Measurements from ENCODE around the gene NACC2.
"Not testable (repeated sequence)": the region's sequence is repeated elsewhere in the genome, so short reads cannot be mapped to it uniquely, and the experiment has no call there.

NACC2 gene

GRCh38 chr9:135971111-135971766, 123.8 kb downstream of the NACC2 start:
- Histone ChIP-seq H3K27me3 (ENCODE audit: control insufficient read depth, insufficient read depth, low read length) (no peaks in the 10 kb centered on the region), H3K36me3 (ENCODE audit: control insufficient read depth, insufficient read depth, low read length) (no peaks in the 10 kb centered on the region), H3K4me1 (ENCODE audit: control insufficient read depth, insufficient read depth, low read length) (peaks cover 9% of the 10 kb centered on the region)

GRCh38 chr9:135970128-135970815, 124.8 kb downstream of the NACC2 start:
- H3K27me3 ChIP-seq (ENCODE audit: control insufficient read depth, insufficient read depth, low read length), result no peaks in the 10 kb centered on the region
- no peaks in the 10 kb centered on the region for H3K36me3 ChIP-seq (ENCODE audit: control insufficient read depth, insufficient read depth, low read length)
- no peak overlapping the region for H3K27ac ChIP-seq (ENCODE audit: low read depth, low read length)
- H3K4me3 ChIP-seq (ENCODE audit: low read depth, low read length), result no peak overlapping the region
- H3K9ac ChIP-seq (ENCODE audit: low read length), result no peak overlapping the region
- H3K9me3 ChIP-seq (ENCODE audit: control insufficient read depth, insufficient read depth, low read depth, low read length), result no peaks in the 10 kb centered on the region
- peaks cover 9% of the 10 kb centered on the region for H3K4me1 ChIP-seq (ENCODE audit: control insufficient read depth, insufficient read depth, low read length)

More at GRCh38 chr9:135971111-135971766, 123.8 kb downstream of the NACC2 start:
- H3K27ac ChIP-seq (ENCODE audit: low read depth, low read length), result no peak overlapping the region
- no peak overlapping the region for H3K9ac ChIP-seq (ENCODE audit: low read length)
- no peak overlapping the region for H3K4me3 ChIP-seq (ENCODE audit: low read depth, low read length)
- no peaks in the 10 kb centered on the region for H3K9me3 ChIP-seq (ENCODE audit: control insufficient read depth, insufficient read depth, low read depth, low read length)

GRCh38 chr9:135969064-135969683, 125.9 kb downstream of the NACC2 start:
- H3K27me3 ChIP-seq (ENCODE audit: control insufficient read depth, insufficient read depth, low read length), result no peaks in the 10 kb centered on the region
- no peaks in the 10 kb centered on the region for H3K36me3 ChIP-seq (ENCODE audit: control insufficient read depth, insufficient read depth, low read length)
- peaks cover 9% of the 10 kb centered on the region for H3K4me1 ChIP-seq (ENCODE audit: control insufficient read depth, insufficient read depth, low read length)
- H3K9me3 ChIP-seq (ENCODE audit: control insufficient read depth, insufficient read depth, low read depth, low read length), result no peaks in the 10 kb centered on the region
- H3K27ac ChIP-seq (ENCODE audit: low read depth, low read length), result no peak overlapping the region
- H3K4me3 ChIP-seq (ENCODE audit: low read depth, low read length), result no peak overlapping the region
- no peak overlapping the region for H3K9ac ChIP-seq (ENCODE audit: low read length)

- no peaks in the 10 kb centered on the region for H3K27me3 ChIP-seq (ENCODE audit: control insufficient read depth, insufficient read depth, low read length)
- no peak overlapping the region for H3K9ac ChIP-seq (ENCODE audit: low read length)
- no peaks in the 10 kb centered on the region for H3K9me3 ChIP-seq (ENCODE audit: control insufficient read depth, insufficient read depth, low read depth, low read length)
- peaks cover 9% of the 10 kb centered on the region for H3K4me1 ChIP-seq (ENCODE audit: control insufficient read depth, insufficient read depth, low read length)
- H3K27ac ChIP-seq (ENCODE audit: low read depth, low read length), result no peak overlapping the region
- no peak overlapping the region for H3K4me3 ChIP-seq (ENCODE audit: low read depth, low read length)
- no peaks in the 10 kb centered on the region for H3K36me3 ChIP-seq (ENCODE audit: control insufficient read depth, insufficient read depth, low read length)
These were observed 126.5 kb downstream of the NACC2 start for GRCh38 chr9:135968601-135969000.

GRCh38 chr9:135968083-135968476, 127.0 kb downstream of the NACC2 start:
- Histone ChIP-seq H3K4me1 (ENCODE audit: control insufficient read depth, insufficient read depth, low read length) (peaks cover 9% of the 10 kb centered on the region), H3K9ac (ENCODE audit: low read length) (no peak overlapping the region), H3K27me3 (ENCODE audit: control insufficient read depth, insufficient read depth, low read length) (no peaks in the 10 kb centered on the region), H3K4me3 (ENCODE audit: low read depth, low read length) (no peak overlapping the region), H3K9me3 (ENCODE audit: control insufficient read depth, insufficient read depth, low read depth, low read length) (no peaks in the 10 kb centered on the region), H3K27ac (ENCODE audit: low read depth, low read length) (no peak overlapping the region), H3K36me3 (ENCODE audit: control insufficient read depth, insufficient read depth, low read length) (no peaks in the 10 kb centered on the region)

GRCh38 chr9:135966916-135967260, 128.2 kb downstream of the NACC2 start:
- not testable (repeated sequence) for H3K9me3 ChIP-seq (ENCODE audit: control insufficient read depth, insufficient read depth, low read depth, low read length); H3K9ac ChIP-seq (ENCODE audit: low read length)

GRCh38 chr9:135965124-135965756, 129.8 kb downstream of the NACC2 start:
- Histone ChIP-seq H3K4me1 (ENCODE audit: control insufficient read depth, insufficient read depth, low read length) (peaks cover 9% of the 10 kb centered on the region), H3K9me3 (ENCODE audit: control insufficient read depth, insufficient read depth, low read depth, low read length) (no peaks in the 10 kb centered on the region), H3K36me3 (ENCODE audit: control insufficient read depth, insufficient read depth, low read length) (no peaks in the 10 kb centered on the region), H3K4me3 (ENCODE audit: low read depth, low read length) (no peak overlapping the region), H3K27me3 (ENCODE audit: control insufficient read depth, insufficient read depth, low read length) (no peaks in the 10 kb centered on the region), H3K9ac (ENCODE audit: low read length) (no peak overlapping the region), H3K27ac (ENCODE audit: low read depth, low read length) (no peak overlapping the region)

More at GRCh38 chr9:135966916-135967260, 128.2 kb downstream of the NACC2 start:
- H3K4me1 ChIP-seq (ENCODE audit: control insufficient read depth, insufficient read depth, low read length); H3K27me3 ChIP-seq (ENCODE audit: control insufficient read depth, insufficient read depth, low read length); H3K27ac ChIP-seq (ENCODE audit: low read depth, low read length); H3K4me3 ChIP-seq (ENCODE audit: low read depth, low read length); H3K36me3 ChIP-seq (ENCODE audit: control insufficient read depth, insufficient read depth, low read length): not testable (repeated sequence)

GRCh38 chr9:135963938-135964337, 131.2 kb downstream of the NACC2 start:
- no peak overlapping the region for H3K4me3 ChIP-seq (ENCODE audit: low read depth, low read length)
- H3K27ac ChIP-seq (ENCODE audit: low read depth, low read length), result no peak overlapping the region
- H3K27me3 ChIP-seq (ENCODE audit: control insufficient read depth, insufficient read depth, low read length), result no peaks in the 10 kb centered on the region
- H3K36me3 ChIP-seq (ENCODE audit: control insufficient read depth, insufficient read depth, low read length), result no peaks in the 10 kb centered on the region
- no peaks in the 10 kb centered on the region for H3K9me3 ChIP-seq (ENCODE audit: control insufficient read depth, insufficient read depth, low read depth, low read length)
- no peak overlapping the region for H3K9ac ChIP-seq (ENCODE audit: low read length)
- peaks cover 15% of the 10 kb centered on the region for H3K4me1 ChIP-seq (ENCODE audit: control insufficient read depth, insufficient read depth, low read length)

- no peaks in the 10 kb centered on the region for H3K27me3 ChIP-seq (ENCODE audit: control insufficient read depth, insufficient read depth, low read length)
- H3K9ac ChIP-seq (ENCODE audit: low read length), result no peak overlapping the region
- no peak overlapping the region for H3K27ac ChIP-seq (ENCODE audit: low read depth, low read length)
- H3K4me3 ChIP-seq (ENCODE audit: low read depth, low read length), result no peak overlapping the region
- no peaks in the 10 kb centered on the region for H3K36me3 ChIP-seq (ENCODE audit: control insufficient read depth, insufficient read depth, low read length)
- H3K9me3 ChIP-seq (ENCODE audit: control insufficient read depth, insufficient read depth, low read depth, low read length), result no peaks in the 10 kb centered on the region
- H3K4me1 ChIP-seq (ENCODE audit: control insufficient read depth, insufficient read depth, low read length), result peaks cover 14% of the 10 kb centered on the region
These were observed 131.8 kb downstream of the NACC2 start for GRCh38 chr9:135963338-135963737.

GRCh38 chr9:135962696-135963307, 132.3 kb downstream of the NACC2 start:
- Histone ChIP-seq H3K36me3 (ENCODE audit: control insufficient read depth, insufficient read depth, low read length) (no peaks in the 10 kb centered on the region), H3K27me3 (ENCODE audit: control insufficient read depth, insufficient read depth, low read length) (no peaks in the 10 kb centered on the region), H3K4me1 (ENCODE audit: control insufficient read depth, insufficient read depth, low read length) (peaks cover 9% of the 10 kb centered on the region), H3K9me3 (ENCODE audit: control insufficient read depth, insufficient read depth, low read depth, low read length) (no peaks in the 10 kb centered on the region), H3K27ac (ENCODE audit: low read depth, low read length) (no peak overlapping the region), H3K4me3 (ENCODE audit: low read depth, low read length) (no peak overlapping the region), H3K9ac (ENCODE audit: low read length) (no peak overlapping the region)
